H1 (cell line): ENCODE measurements around the gene DLEC1. TPM values are rescaled to one million over a fixed set of nuclear protein-coding genes. Genes with fewer than 3 reads are reported as not detected.
A peak's percentile ranks its signal among the peaks of the same experiment; 100 is the strongest.

Experiments
- CTCF ChIA-PET: fragments of 300-600 bp; sonication (Branson Sonifier 250); formaldehyde crosslinking; loops from one replicate; lab custom pipeline; 2021; ENCODE audit not compliant: partially characterized antibody; lab: Charles Lee
- POLR2A ChIA-PET: fragments of 300-600 bp; sonication (Branson Sonifier 250); formaldehyde crosslinking; loops from one replicate; lab custom pipeline; 2021; ENCODE audit warnings: inconsistent platforms; ENCODE audit not compliant: partially characterized antibody; lab: Charles Lee
- DNase-seq, 2 experiments: peaks; one replicate each; pipeline versions ENCODE4 v3.0.0 to v3.0.0-alpha.2; 2010 to 2022; ENCODE audit warnings: low spot score in 2 of 2, low read depth in 1 of 2, mixed read lengths in 1 of 2
- FAIRE-seq: peaks from 2 replicates; lab custom pipeline; 2011; peaks lifted over from hg19 to GRCh38; lab: Jason Lieb, UNC
- H2AFZ ChIP-seq: 2 replicates; pipeline ENCODE4 v1.8.1; 2012; ENCODE audit warnings: low read length, inconsistent platforms
- H2AK5ac ChIP-seq: 2 replicates; pipeline ENCODE4 v1.6.1; 2013; ENCODE audit warnings: low read depth, low read length
- H2BK120ac ChIP-seq: replicated peaks from 2 replicates; pipeline ENCODE3; 2013; ENCODE audit warnings: low read depth, low read length, inconsistent platforms
- H2BK12ac ChIP-seq: 2 replicates; pipeline ENCODE4 v1.6.1; 2013; ENCODE audit warnings: low read depth, low read length
- H2BK15ac ChIP-seq: 2 replicates; pipeline ENCODE4 v1.6.1; 2013; ENCODE audit warnings: low read length
- H2BK20ac ChIP-seq: 2 replicates; pipeline ENCODE4 v1.6.1; 2013; ENCODE audit warnings: low read length
- H2BK5ac ChIP-seq: 2 replicates; pipeline ENCODE4 v1.6.1; 2013; ENCODE audit warnings: low read depth, low read length
- H3K14ac ChIP-seq: 2 replicates; pipeline ENCODE4 v1.6.1; 2013; ENCODE audit warnings: inconsistent platforms; ENCODE audit not compliant: insufficient read length
- H3K18ac ChIP-seq: 2 replicates; pipeline ENCODE4 v1.6.1; 2013; ENCODE audit warnings: low read length; ENCODE audit errors: extremely low read depth
- H3K23ac ChIP-seq: 2 replicates; pipeline ENCODE4 v1.6.1; 2013; ENCODE audit warnings: inconsistent platforms; ENCODE audit not compliant: insufficient read length
- H3K23me2 ChIP-seq: 2 replicates; pipeline ENCODE4 v1.6.1; 2013; ENCODE audit warnings: low read depth, low read length
- H3K27ac ChIP-seq: 2 replicates; pipeline ENCODE4 v1.6.1; 2011; ENCODE audit warnings: low read depth, low read length, inconsistent platforms
- H3K27me3 ChIP-seq, 4 experiments: replicated peaks in 1 of 4; 1 replicate in 1 of 4; 2 replicates in 3 of 4; pipeline versions ENCODE4 v1.6.1 to v1.8.1; 2011 to 2013; ENCODE audit warnings: low read length in 3 of 4, mild to moderate bottlenecking in 3 of 4, inconsistent platforms in 2 of 4, mixed read lengths in 2 of 4, moderate library complexity in 1 of 4; ENCODE audit not compliant: control insufficient read depth in 3 of 4, insufficient read depth in 3 of 4; ENCODE audit errors: extremely low read depth in 1 of 4
- H3K36me3 ChIP-seq, 4 experiments: 2 replicates each; pipeline versions ENCODE4 v1.6.1 to v1.8.1; 2011 to 2013; ENCODE audit warnings: mild to moderate bottlenecking in 4 of 4, low read length in 3 of 4, moderate library complexity in 2 of 4, control low read depth in 1 of 4, inconsistent platforms in 1 of 4; ENCODE audit not compliant: insufficient read depth in 4 of 4, control insufficient read depth in 2 of 4
- H3K4ac ChIP-seq: replicated peaks from 2 replicates; pipeline ENCODE3; 2013; ENCODE audit warnings: low read length, low read depth, mixed read lengths, inconsistent platforms; ENCODE audit not compliant: insufficient read length
- H3K4me1 ChIP-seq, 4 experiments: replicated peaks in 1 of 4; 1 replicate in 1 of 4; 2 replicates in 3 of 4; pipeline versions ENCODE4 v1.6.1 to v1.8.1; 2011 to 2013; ENCODE audit warnings: low read length in 3 of 4, inconsistent platforms in 2 of 4, mixed read lengths in 1 of 4; ENCODE audit not compliant: insufficient read depth in 4 of 4, control insufficient read depth in 3 of 4
- H3K4me2 ChIP-seq, 2 experiments: 2 replicates each; pipeline versions ENCODE4 v1.6.1 to v1.8.1; 2011 to 2013; ENCODE audit warnings: low read depth in 2 of 2, low read length in 2 of 2, control low read depth in 1 of 2, inconsistent platforms in 1 of 2, mild to moderate bottlenecking in 1 of 2; ENCODE audit not compliant: insufficient read depth in 1 of 2
- H3K4me3 ChIP-seq, 4 experiments: fragments of 200-600, 300-600 bp in 1 of 4; sonication (generic), shearing (Covaris generic), sonication (Bioruptor Twin) in 1 of 4; 2 replicates each; pipeline versions ENCODE4 v1.5.1 to v1.8.1; 2011 to 2016; ENCODE audit warnings: low read length in 4 of 4, low read depth in 3 of 4, control low read depth in 2 of 4, inconsistent platforms in 2 of 4, mild to moderate bottlenecking in 2 of 4, mixed read lengths in 1 of 4, moderate library complexity in 1 of 4; ENCODE audit not compliant: insufficient read depth in 2 of 4; ENCODE audit errors: extremely low read depth in 1 of 4
- H3K56ac ChIP-seq: replicated peaks from 2 replicates; pipeline ENCODE3; 2013; ENCODE audit warnings: low read depth, mild to moderate bottlenecking, mixed read lengths, low read length, inconsistent platforms; ENCODE audit not compliant: insufficient read length
- H3K79me1 ChIP-seq: 2 replicates; pipeline ENCODE4 v1.6.1; 2013; ENCODE audit warnings: low read depth, low read length, control low read depth
- H3K79me2 ChIP-seq, 2 experiments: 2 replicates each; pipeline versions ENCODE4 v1.6.1 to v1.8.1; 2012 to 2013; ENCODE audit warnings: low read length in 2 of 2, mild to moderate bottlenecking in 2 of 2, inconsistent platforms in 1 of 2; ENCODE audit not compliant: insufficient read depth in 2 of 2, control insufficient read depth in 1 of 2
- H3K9ac ChIP-seq, 4 experiments: replicated peaks in 1 of 4; 1 replicate in 1 of 4; 2 replicates in 3 of 4; pipeline versions ENCODE4 v1.6.1 to v1.8.1; 2011 to 2013; ENCODE audit warnings: low read depth in 3 of 4, low read length in 3 of 4, control low read depth in 2 of 4, mild to moderate bottlenecking in 2 of 4, moderate library complexity in 2 of 4, inconsistent platforms in 1 of 4; ENCODE audit errors: extremely low read depth in 1 of 4
- H3K9me3 ChIP-seq, 2 experiments: 2 replicates each; pipeline versions ENCODE4 v1.6.1 to v1.8.1; 2012 to 2013; ENCODE audit warnings: mild to moderate bottlenecking in 2 of 2, moderate library complexity in 2 of 2, control low read depth in 1 of 2, inconsistent platforms in 1 of 2, low read depth in 1 of 2, low read length in 1 of 2, mixed read lengths in 1 of 2; ENCODE audit not compliant: insufficient read depth in 2 of 2
- H4K20me1 ChIP-seq, 2 experiments: replicated peaks in 1 of 2; 2 replicates each; pipeline versions ENCODE3 to v1.8.1; 2011 to 2013; ENCODE audit warnings: inconsistent platforms in 2 of 2, low read length in 2 of 2, mild to moderate bottlenecking in 1 of 2; ENCODE audit not compliant: insufficient read depth in 2 of 2, control insufficient read depth in 1 of 2
- H4K5ac ChIP-seq: 2 replicates; pipeline ENCODE4 v1.6.1; 2013; ENCODE audit warnings: low read length, low read depth, mixed read lengths, inconsistent platforms; ENCODE audit not compliant: insufficient read length
- H4K8ac ChIP-seq: 2 replicates; pipeline ENCODE4 v1.8.0; 2013; ENCODE audit warnings: mild to moderate bottlenecking, moderate library complexity, low read length, inconsistent platforms; ENCODE audit not compliant: insufficient read depth; ENCODE audit errors: extremely low read depth
- H4K91ac ChIP-seq: replicated peaks from 2 replicates; pipeline ENCODE3; 2013; ENCODE audit warnings: low read length, mixed read lengths, inconsistent platforms; ENCODE audit not compliant: insufficient read length
- GABPA ChIP-seq: IDR thresholded peaks from 2 replicates; pipeline ENCODE4 v1.6.1; 2011; ENCODE audit warnings: mild to moderate bottlenecking, low read length, moderate library complexity, borderline replicate concordance; ENCODE audit not compliant: insufficient read depth
- JUND ChIP-seq: IDR thresholded peaks from 2 replicates; pipeline ENCODE4 v1.6.1; 2011; ENCODE audit warnings: mild to moderate bottlenecking, improper control_type of control experiment, low read length
- POU5F1 ChIP-seq: IDR thresholded peaks from 2 replicates; pipeline ENCODE4 v1.6.1; 2011; ENCODE audit warnings: low read depth, mild to moderate bottlenecking, low read length, moderate library complexity
- RAD21 ChIP-seq, 2 experiments: IDR thresholded peaks in 1 of 2; conservative IDR thresholded peaks in 1 of 2; 2 replicates each; pipeline ENCODE4 v1.6.1; 2011; ENCODE audit warnings: low read depth in 2 of 2, low read length in 2 of 2, improper control_type of control experiment in 1 of 2, inconsistent platforms in 1 of 2, mild to moderate bottlenecking in 1 of 2, moderate library complexity in 1 of 2
- SAP30 ChIP-seq: fragments of 300-600 bp; sonication (generic); IDR thresholded peaks from 2 replicates; pipeline ENCODE4 v1.7.1; 2012; ENCODE audit warnings: low read length, moderate library complexity, mild to moderate bottlenecking, inconsistent platforms; ENCODE audit not compliant: insufficient read depth, insufficient replicate concordance
- WGBS, 2 experiments: shearing (Covaris generic) in 1 of 2; methylation state at CpG; one replicate each; pipeline versions ENCODE4 v1.1.6 to v1.1.7; 2013 to 2015; ENCODE audit warnings: low lambda C conversion rate in 2 of 2, mixed read lengths in 2 of 2, inconsistent platforms in 1 of 2, low coverage in 1 of 2, missing lambda C conversion rate in 1 of 2; ENCODE audit not compliant: insufficient replicate concordance in 2 of 2, insufficient coverage in 1 of 2, insufficient read length in 1 of 2; ENCODE audit errors: extremely low coverage in 1 of 2, missing lambda C conversion rate in 1 of 2; 5-methylcytosine and 5-hydroxymethylcytosine counted together
- polyA plus RNA-seq, 7 experiments: library from polyadenylated mRNA; depleted of rRNA in 3 of 7; stranded (reverse) in 5 of 7; unstranded in 2 of 7; fragments of >200 nt in 5 of 7; fragments of 200-250 nt in 2 of 7; gene quantifications; 1 replicate in 5 of 7; 2 replicates in 1 of 7; 4 replicates in 1 of 7; pipeline versions ENCODE4 v1.2.1 to v1.2.3, GENCODE V29; 2011 to 2013; ENCODE audit warnings: missing spikeins in 2 of 7, mixed read lengths in 2 of 7
- total RNA-seq: library from RNA; stranded (reverse); fragmentation: NEBNext Ultra II Directional; extraction: Animal tissue kit (Norgen Biotek cat#: 25700); gene quantifications from 2 replicates; pipeline ENCODE4 v1.2.1, GENCODE V29; 2021

Gene DLEC1
- total and polyA plus RNA-seq, 2 of the 8 experiments (the other 6 are each of a cell fraction or from before 2014, with no cell fraction given): 0.26 to 0.76 TPM

DNA sequence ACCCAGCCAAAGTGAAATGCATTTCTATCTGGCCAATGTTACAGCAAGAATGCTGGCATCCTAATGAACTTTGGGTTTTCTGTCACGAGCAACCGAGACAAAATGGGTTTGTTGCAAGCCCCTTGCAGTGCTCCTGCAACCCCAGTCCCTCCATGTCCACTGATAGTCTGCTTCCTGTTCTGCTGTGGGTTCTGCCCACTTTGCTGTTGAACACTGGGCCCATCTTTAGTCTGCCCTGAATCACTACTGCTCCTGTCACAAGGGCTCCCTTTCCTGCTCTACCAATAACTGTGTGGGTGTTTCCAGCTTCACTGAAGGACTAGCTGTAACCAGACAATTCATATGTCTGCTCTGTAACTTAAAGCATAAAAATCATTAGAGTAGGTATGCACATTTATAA, 113.6 kb downstream of the DLEC1 start:
- no peak overlapping the region for H2BK120ac ChIP-seq

More for the DNA sequence above, 113.6 kb downstream of the DLEC1 start:
- Histone ChIP-seq H3K4me2 (no peak overlapping the region), H2BK5ac (no peak overlapping the region), H2BK20ac (no peak overlapping the region), H3K27ac (no peak overlapping the region), H3K9me3 (no peaks in the 10 kb centered on the region), H3K4ac (no peak overlapping the region), H3K4me3 (no peak overlapping the region), H3K27me3 (no peaks in the 10 kb centered on the region), H3K14ac (no peak overlapping the region), H2BK12ac (no peak overlapping the region), H4K8ac (no peak overlapping the region), H3K79me1 (no peaks in the 10 kb centered on the region), H3K4me1 (no peaks in the 10 kb centered on the region), H3K23me2 (no peaks in the 10 kb centered on the region), H3K9ac (no peak overlapping the region; a peak in 1 of 7 replicates), H2BK15ac (no peak overlapping the region), H3K36me3 (no peaks in the 10 kb centered on the region), H4K20me1 (no peaks in the 10 kb centered on the region), H2AK5ac (no peak overlapping the region), H2AFZ (no peak overlapping the region), H3K79me2 (no peaks in the 10 kb centered on the region), H4K91ac (no peak overlapping the region), H4K5ac (no peak overlapping the region), H3K18ac (no peak overlapping the region), H3K23ac (no peak overlapping the region), H3K56ac (no peak overlapping the region)
- DNase-seq (peak in 1 of 2 experiments; percentile 26), FAIRE-seq (no peak)
- TF ChIP-seq RAD21 (IDR thresholded peaks at IDR 0.05 in 1 of 2, conservative IDR thresholded peaks at IDR 0.05 in 1 of 2; ENCODE audit: low read depth in 2 of 2, low read length in 2 of 2) (no peak), GABPA (no peak), POU5F1 (no peak), SAP30 (no peak), JUND (no peak)
- WGBS, 2 experiments: 84% methylated on average over 2 of the region's 2 CpGs; no CpG with 5 or more reads in 1 of the 2 experiments
- POLR2A ChIA-PET: interaction anchor here (0.6 to 2.0 kb wide), 2 partner anchors 13 to 36 kb away, joined by 3 to 6 read pairs; partner anchors contain the start of gene OXSR1
- CTCF ChIA-PET: interaction anchor here (1.7 to 10.9 kb wide), 4 partner anchors 11 to 23 kb away, joined by 5 to 52 read pairs (median 9); partner anchors contain the start of genes ACAA1 and MYD88
